ENCODE measurements around the gene USPL1.
A peak's percentile ranks its signal among the peaks of the same experiment; 100 is the strongest.
"Not testable (repeated sequence)": the region's sequence is repeated elsewhere in the genome, so short reads cannot be mapped to it uniquely, and the experiment has no call there.

The USPL1 gene

GRCh38 chr13:30617315-30618185 is at the start of gene USPL1:
Gene USPL1, plus strand, starts transcription at chr13:30617920. Its CDS starts 3,221 bp downstream, at chr13:30621141.
- DNase-seq, result peak; percentile 99
- ATAC-seq, result peak; percentile 95

- ATAC-seq (peak; percentile 52), DNase-seq (no peak)
These were observed 47.7 kb upstream of the USPL1 start for GRCh38 chr13:30569901-30570576.

- no peak for DNase-seq
- no peak for ATAC-seq
These were observed 47.0 kb upstream of the USPL1 start for GRCh38 chr13:30570691-30571090.

- ATAC-seq (peak; percentile 40), DNase-seq (no peak)
These were observed 44.9 kb upstream of the USPL1 start for GRCh38 chr13:30572859-30573275.

- DNase-seq, result peak; percentile 28
- peak; percentile 71 for ATAC-seq
These were observed 41.2 kb upstream of the USPL1 start for GRCh38 chr13:30576528-30576927.

- DNase-seq (peak; percentile 61), ATAC-seq (peak; percentile 95)
These were observed 40.3 kb upstream of the USPL1 start for GRCh38 chr13:30577401-30577852.

- no peak for DNase-seq
- ATAC-seq, result no peak
These were observed 36.7 kb upstream of the USPL1 start for GRCh38 chr13:30580852-30581502.

GRCh38 chr13:30581582-30581981 is 36.1 kb upstream of the USPL1 start:
- DNase-seq (no peak), ATAC-seq (no peak)

GRCh38 chr13:30584051-30584731 is 33.5 kb upstream of the USPL1 start:
- no peak for DNase-seq
- no peak for ATAC-seq

- ATAC-seq (no peak), DNase-seq (no peak)
These were observed 31.9 kb upstream of the USPL1 start for GRCh38 chr13:30585748-30586262.

- ATAC-seq (no peak), DNase-seq (no peak)
These were observed 30.5 kb upstream of the USPL1 start for GRCh38 chr13:30587231-30587630.

- ATAC-seq, result no peak
- no peak for DNase-seq
These were observed 30.0 kb upstream of the USPL1 start for GRCh38 chr13:30587739-30588138.

GRCh38 chr13:30593001-30593400 is 24.7 kb upstream of the USPL1 start:
- no peak for DNase-seq
- no peak for ATAC-seq

- ATAC-seq, result no peak
- DNase-seq, result no peak
These were observed 17.2 kb upstream of the USPL1 start for GRCh38 chr13:30600496-30600895.

- DNase-seq, result no peak
- no peak for ATAC-seq
These were observed 15.9 kb upstream of the USPL1 start for GRCh38 chr13:30601836-30602235.

GRCh38 chr13:30605052-30605451 is 12.7 kb upstream of the USPL1 start:
- ATAC-seq, result no peak
- DNase-seq, result no peak

- not testable (repeated sequence) for ATAC-seq, DNase-seq
These were observed 10.5 kb upstream of the USPL1 start for GRCh38 chr13:30607186-30607585.

GRCh38 chr13:30607908-30608307 is 9.8 kb upstream of the USPL1 start:
- peak; percentile 51 for DNase-seq
- peak; percentile 89 for ATAC-seq

GRCh38 chr13:30608364-30608763 is 9.4 kb upstream of the USPL1 start:
- DNase-seq (no peak), ATAC-seq (no peak)

GRCh38 chr13:30610311-30610710 is 7.4 kb upstream of the USPL1 start:
- DNase-seq (no peak), ATAC-seq (no peak)

GRCh38 chr13:30615481-30615865 is 2.2 kb upstream of the USPL1 start:
- ATAC-seq (no peak), DNase-seq (no peak)
